Measurements from ENCODE around the gene TSPAN13. TPM values are rescaled to one million over a fixed set of nuclear protein-coding genes. Genes with fewer than 3 reads are reported as not detected.

The TSPAN13 gene
- total and polyA plus RNA-seq, 2 of the 8 experiments (the other 6 are each of a cell fraction or from before 2014, with no cell fraction given), result 15.3 to 28.1 TPM

GRCh38 chr7:16779051-16779450 lies 25.5 kb downstream of the TSPAN13 start:
- H3K9me3 ChIP-seq (ENCODE audit: insufficient read depth in 2 of 2, low read depth in 1 of 2, low read length in 1 of 2), result no peaks in the 10 kb centered on the region
- no peak overlapping the region for H4K5ac ChIP-seq (ENCODE audit: insufficient read length, low read depth, low read length)
- no peak overlapping the region for H4K8ac ChIP-seq (ENCODE audit: extremely low read depth, insufficient read depth, low read length)
- 86% methylated on average over 1 of the region's 1 CpG; no CpG with 5 or more reads in 1 of the 2 experiments for WGBS, 2 experiments (ENCODE audit: extremely low coverage in 1 of 2, insufficient coverage in 1 of 2, insufficient read length in 1 of 2, insufficient replicate concordance in 2 of 2, low coverage in 1 of 2, low lambda C conversion rate in 2 of 2, missing lambda C conversion rate in 1 of 2)
- no peak overlapping the region for H2BK5ac ChIP-seq (ENCODE audit: low read depth, low read length)
- no peaks in the 10 kb centered on the region for H3K27me3 ChIP-seq (replicated peaks in 1 of 4; ENCODE audit: control insufficient read depth in 3 of 4, extremely low read depth in 1 of 4, insufficient read depth in 3 of 4, low read length in 3 of 4)
- no peak overlapping the region for H2BK12ac ChIP-seq (ENCODE audit: low read depth, low read length)
- CTCF ChIA-PET (ENCODE audit: partially characterized antibody), result interaction anchor here (2.3 kb wide), 1 partner anchor 20 kb away, joined by 11 read pairs; no protein-coding TSS in a partner anchor
- no peak overlapping the region for H2BK120ac ChIP-seq (replicated peaks; ENCODE audit: low read depth, low read length)
- no peaks in the 10 kb centered on the region for H4K20me1 ChIP-seq (replicated peaks in 1 of 2; ENCODE audit: control insufficient read depth in 1 of 2, insufficient read depth in 2 of 2, low read length in 2 of 2)
- no peaks in the 10 kb centered on the region for H3K23me2 ChIP-seq (ENCODE audit: low read depth, low read length)
- H3K27ac ChIP-seq (ENCODE audit: low read depth, low read length), result no peak overlapping the region
- peaks cover 0 to 8% (median 4%) of the 10 kb centered on the region in 4 experiments; a peak in 3 of 7 replicates for H3K4me1 ChIP-seq (replicated peaks in 1 of 4; ENCODE audit: control insufficient read depth in 3 of 4, insufficient read depth in 4 of 4, low read length in 3 of 4)
- POLR2A ChIA-PET (ENCODE audit: partially characterized antibody), result no interaction called here
- no peak overlapping the region for H2BK15ac ChIP-seq (ENCODE audit: low read length)
- DNase-seq (ENCODE audit: low read depth in 1 of 2, low spot score in 2 of 2), result no peak
- H3K18ac ChIP-seq (ENCODE audit: extremely low read depth, low read length), result no peak overlapping the region
- no peak overlapping the region for H3K23ac ChIP-seq (ENCODE audit: insufficient read length)
- H3K79me1 ChIP-seq (ENCODE audit: low read depth, low read length), result no peaks in the 10 kb centered on the region; the same call in 1 of the 2 replicates
- H3K56ac ChIP-seq (replicated peaks; ENCODE audit: insufficient read length, low read depth, low read length), result no peak overlapping the region
- no peak overlapping the region for H4K91ac ChIP-seq (replicated peaks; ENCODE audit: insufficient read length, low read length)
- no peak overlapping the region for H3K14ac ChIP-seq (ENCODE audit: insufficient read length)
- TF ChIP-seq TCF12 (IDR thresholded peaks at IDR 0.05; ENCODE audit: low read depth, low read length), result no peak
- TF ChIP-seq CHD1 (IDR thresholded peaks at IDR 0.05; ENCODE audit: low read depth, low read length), result no peak
- TF ChIP-seq MAFK (IDR thresholded peaks at IDR 0.05; ENCODE audit: low read depth, low read length), result no peak
- TF ChIP-seq GTF2F1 (IDR thresholded peaks at IDR 0.05; ENCODE audit: borderline replicate concordance, low read depth, low read length), result no peak
- TF ChIP-seq RNF2 (IDR thresholded peaks at IDR 0.05; ENCODE audit: borderline replicate concordance, low read depth, low read length, missing control alignments, poor library complexity, severe bottlenecking), result no peak
- no peak for TF ChIP-seq RXRA (IDR thresholded peaks at IDR 0.05; ENCODE audit: insufficient read depth, low read depth, low read length)
- no peak for TF ChIP-seq ATF3 (IDR thresholded peaks at IDR 0.05; ENCODE audit: insufficient read depth, low read depth, low read length)
- no peak for TF ChIP-seq KDM1A (IDR thresholded peaks at IDR 0.05; ENCODE audit: borderline replicate concordance, low read length)
- TF ChIP-seq GABPA (IDR thresholded peaks at IDR 0.05; ENCODE audit: borderline replicate concordance, insufficient read depth, low read length), result no peak
- H3K4me3 ChIP-seq (ENCODE audit: extremely low read depth in 1 of 4, insufficient read depth in 2 of 4, low read depth in 3 of 4, low read length in 4 of 4), result no peak overlapping the region
- peaks cover 0 to 4% of the 10 kb centered on the region in 2 experiments; a peak in 1 of 4 replicates for H3K79me2 ChIP-seq (ENCODE audit: control insufficient read depth in 1 of 2, insufficient read depth in 2 of 2, low read length in 2 of 2)
- H3K4ac ChIP-seq (replicated peaks; ENCODE audit: insufficient read length, low read depth, low read length), result no peak overlapping the region
- no peak overlapping the region for H2BK20ac ChIP-seq (ENCODE audit: low read length)
- FAIRE-seq, result no peak
- H3K9ac ChIP-seq (replicated peaks in 1 of 4; ENCODE audit: extremely low read depth in 1 of 4, low read depth in 3 of 4, low read length in 3 of 4), result no peak overlapping the region
- no peak overlapping the region for H2AFZ ChIP-seq (ENCODE audit: low read length)
- no peaks in the 10 kb centered on the region; a peak in 1 of 8 replicates for H3K36me3 ChIP-seq (ENCODE audit: control insufficient read depth in 2 of 4, insufficient read depth in 4 of 4, low read length in 3 of 4)
- no peak overlapping the region for H2AK5ac ChIP-seq (ENCODE audit: low read depth, low read length)
- H3K4me2 ChIP-seq (ENCODE audit: insufficient read depth in 1 of 2, low read depth in 2 of 2, low read length in 2 of 2), result no peak overlapping the region
